CD14-positive monocyte (primary cell): ENCODE data around the gene CABLES2. TPM values are rescaled to one million over a fixed set of nuclear protein-coding genes. Genes with fewer than 3 reads are reported as not detected.

Source experiments
- DNase-seq, 3 donors: peaks; one replicate each; pipeline ENCODE4 v3.0.0-alpha.2; 2011 to 2022
- H2AFZ ChIP-seq: 2 replicates; pipeline ENCODE4 v1.6.0; 2012; ENCODE audit warnings: mild to moderate bottlenecking, low read depth, low read length, inconsistent platforms; ENCODE audit not compliant: insufficient read depth, poor library complexity, severe bottlenecking
- H3K27ac ChIP-seq, 2 donors: 1 replicate in 1 of 2; 2 replicates in 1 of 2; pipeline ENCODE4 v1.5.1; 2012 to 2013; ENCODE audit warnings: low read length in 2 of 2, control low read depth in 1 of 2, inconsistent platforms in 1 of 2, low read depth in 1 of 2, mild to moderate bottlenecking in 1 of 2
- H3K27me3 ChIP-seq, 2 donors: one replicate each; pipeline versions ENCODE4 v1.6.0 to v1.6.1; 2011 to 2013; ENCODE audit warnings: low read length in 2 of 2; ENCODE audit not compliant: control insufficient read depth in 2 of 2, insufficient read depth in 2 of 2
- H3K36me3 ChIP-seq, 2 donors: replicated peaks in 1 of 2; 1 replicate in 1 of 2; 2 replicates in 1 of 2; pipeline versions ENCODE4 v1.5.1 to v1.6.1; 2012 to 2013; ENCODE audit warnings: low read length in 2 of 2, control low read depth in 1 of 2, inconsistent platforms in 1 of 2, mild to moderate bottlenecking in 1 of 2; ENCODE audit not compliant: insufficient read depth in 2 of 2, control insufficient read depth in 1 of 2
- H3K4me1 ChIP-seq, 2 donors: 1 replicate in 1 of 2; 2 replicates in 1 of 2; pipeline versions ENCODE4 v1.5.1 to v1.6.1; 2012 to 2013; ENCODE audit warnings: low read length in 2 of 2, control low read depth in 1 of 2, inconsistent platforms in 1 of 2, mild to moderate bottlenecking in 1 of 2, moderate library complexity in 1 of 2; ENCODE audit not compliant: insufficient read depth in 2 of 2, control insufficient read depth in 1 of 2
- H3K4me2 ChIP-seq: replicated peaks from 2 replicates; pipeline ENCODE3; 2012; ENCODE audit warnings: low read length, moderate library complexity, mild to moderate bottlenecking; ENCODE audit not compliant: poor library complexity, severe bottlenecking; ENCODE audit errors: extremely low read depth
- H3K4me3 ChIP-seq, 3 experiments: fragments of 200-600 bp in 1 of 3; sonication (generic) in 1 of 3; replicated peaks in 1 of 3; 1 replicate in 2 of 3; 2 replicates in 1 of 3; pipeline ENCODE4 v1.5.1; 2011 to 2013; ENCODE audit warnings: low read length in 3 of 3, mild to moderate bottlenecking in 3 of 3, control low read depth in 2 of 3, low read depth in 2 of 3, inconsistent platforms in 1 of 3, moderate library complexity in 1 of 3
- H3K79me2 ChIP-seq: 2 replicates; pipeline ENCODE4 v1.6.0; 2012; ENCODE audit warnings: mild to moderate bottlenecking, control low read depth, inconsistent platforms, low read length, moderate library complexity; ENCODE audit not compliant: insufficient read depth
- H3K9ac ChIP-seq: 2 replicates; pipeline ENCODE4 v1.6.0; 2017; ENCODE audit warnings: low read length, mild to moderate bottlenecking; ENCODE audit not compliant: insufficient read depth, poor library complexity, severe bottlenecking
- H3K9me3 ChIP-seq, 2 donors: replicated peaks in 1 of 2; 1 replicate in 1 of 2; 2 replicates in 1 of 2; pipeline versions ENCODE4 v1.5.1 to v1.6.1; 2012 to 2013; ENCODE audit warnings: low read length in 2 of 2, control low read depth in 1 of 2; ENCODE audit not compliant: control insufficient read depth in 1 of 2, insufficient read depth in 1 of 2
- H4K20me1 ChIP-seq: 2 replicates; pipeline ENCODE4 v1.6.0; 2012; ENCODE audit warnings: mild to moderate bottlenecking, low read length, control low read depth, moderate library complexity; ENCODE audit not compliant: insufficient read depth
- H3K27ac Mint-ChIP-seq, 7 donors: one replicate each; pipeline ENCODE4 v1.8.0; 2020; ENCODE audit warnings: mild to moderate bottlenecking in 7 of 7, mixed read lengths in 7 of 7, moderate library complexity in 6 of 7, inconsistent platforms in 2 of 7
- H3K27me3 Mint-ChIP-seq, 3 donors: one replicate each; pipeline ENCODE4 v1.8.0; 2021 to 2022; ENCODE audit warnings: low read depth in 3 of 3, mild to moderate bottlenecking in 3 of 3, mixed read lengths in 3 of 3, moderate library complexity in 3 of 3, inconsistent platforms in 1 of 3
- H3K36me3 Mint-ChIP-seq, 2 donors: one replicate each; pipeline ENCODE4 v1.8.0; 2020; ENCODE audit warnings: mixed read lengths in 2 of 2, inconsistent platforms in 1 of 2, mild to moderate bottlenecking in 1 of 2
- H3K4me1 Mint-ChIP-seq: one replicate; pipeline ENCODE4 v1.8.0; 2020; ENCODE audit warnings: mild to moderate bottlenecking, mixed read lengths
- H3K4me3 Mint-ChIP-seq, 2 donors: one replicate each; pipeline ENCODE4 v1.8.0; 2020; ENCODE audit warnings: mild to moderate bottlenecking in 2 of 2, mixed read lengths in 2 of 2, moderate library complexity in 1 of 2
- H3K9me3 Mint-ChIP-seq, 7 donors: one replicate each; pipeline ENCODE4 v1.8.0; 2020 to 2022; ENCODE audit warnings: mixed read lengths in 7 of 7, mild to moderate bottlenecking in 6 of 7, moderate library complexity in 6 of 7, inconsistent platforms in 2 of 7
- WGBS: methylation state at CpG from one replicate; pipeline ENCODE4 v1.1.5; 2013; ENCODE audit warnings: missing lambda C conversion rate; ENCODE audit not compliant: insufficient coverage; 5-methylcytosine and 5-hydroxymethylcytosine counted together
- intact Hi-C, 2 donors: fragments of 100-400 bp; cut with micrococcal nuclease; formaldehyde crosslinking; loops; one replicate each; pipeline versions ENCODE4 v1.15.0 to v1.15.1; 2023
- polyA plus RNA-seq, 3 donors: library from polyadenylated mRNA; depleted of rRNA in 1 of 3; unstranded in 2 of 3; stranded (reverse) in 1 of 3; fragments of 300-500 nt in 2 of 3; fragments of >200 nt in 1 of 3; fragmentation: Illumina TruSeq in 2 of 3; gene quantifications; 1 replicate in 2 of 3; 2 replicates in 1 of 3; pipeline ENCODE4 v1.2.3, GENCODE V29; 2012 to 2021
- TF ChIP-seq, protein P1 (sequence below): fragments of 200-600 bp; IDR thresholded peaks from one replicate; pipeline ENCODE4 v1.8.0; 2022; ENCODE audit warnings: antibody characterized with exemption, mild to moderate bottlenecking

The CABLES2 gene
- polyA plus RNA-seq, 3 donors = 0.60 to 4.0 (median 0.61) TPM

DNA sequence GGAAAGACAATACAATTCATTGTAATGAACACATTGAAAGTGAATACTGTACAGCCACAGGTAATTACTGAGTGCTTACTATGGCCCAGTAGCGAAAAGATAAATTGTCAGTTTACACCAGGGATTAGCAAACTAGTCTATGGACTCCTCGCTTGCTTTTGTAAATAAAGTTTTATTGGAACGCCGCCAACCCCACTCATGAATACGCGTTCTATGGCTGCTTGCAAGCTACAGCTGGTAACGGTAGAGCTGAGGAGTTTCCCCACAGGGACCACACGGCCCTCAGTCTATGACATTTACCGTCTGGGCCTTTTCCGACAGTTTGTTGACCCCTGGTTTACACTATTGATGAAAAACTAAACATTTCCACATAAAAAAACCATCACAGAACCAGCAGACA is 64.2 kb downstream of the CABLES2 start:
- Mint-ChIP-seq H3K36me3 (no peaks in the 10 kb centered on the region), H3K9me3 (peaks cover 0 to 7% (median 3%) of the 10 kb centered on the region in 7 donors), H3K27me3 (peaks cover 5 to 13% (median 9%) of the 10 kb centered on the region in 3 donors), H3K27ac (no peak overlapping the region), H3K4me1 (peaks cover 11% of the 10 kb centered on the region), H3K4me3 (no peak overlapping the region)
- Histone ChIP-seq H4K20me1 (no peaks in the 10 kb centered on the region), H3K36me3 (no peaks in the 10 kb centered on the region), H3K4me1 (peaks cover 11 to 12% of the 10 kb centered on the region in 2 donors), H3K79me2 (no peaks in the 10 kb centered on the region), H2AFZ (no peak overlapping the region), H3K9me3 (no peaks in the 10 kb centered on the region), H3K4me3 (no peak overlapping the region), H3K27ac (no peak overlapping the region), H3K9ac (no peak overlapping the region), H3K4me2 (no peak overlapping the region), H3K27me3 (no peaks in the 10 kb centered on the region)
- 95% methylated on average over 6 of the region's 10 CpGs for WGBS
- intact Hi-C loops = no loop called here
- TF ChIP-seq, protein P1, sequence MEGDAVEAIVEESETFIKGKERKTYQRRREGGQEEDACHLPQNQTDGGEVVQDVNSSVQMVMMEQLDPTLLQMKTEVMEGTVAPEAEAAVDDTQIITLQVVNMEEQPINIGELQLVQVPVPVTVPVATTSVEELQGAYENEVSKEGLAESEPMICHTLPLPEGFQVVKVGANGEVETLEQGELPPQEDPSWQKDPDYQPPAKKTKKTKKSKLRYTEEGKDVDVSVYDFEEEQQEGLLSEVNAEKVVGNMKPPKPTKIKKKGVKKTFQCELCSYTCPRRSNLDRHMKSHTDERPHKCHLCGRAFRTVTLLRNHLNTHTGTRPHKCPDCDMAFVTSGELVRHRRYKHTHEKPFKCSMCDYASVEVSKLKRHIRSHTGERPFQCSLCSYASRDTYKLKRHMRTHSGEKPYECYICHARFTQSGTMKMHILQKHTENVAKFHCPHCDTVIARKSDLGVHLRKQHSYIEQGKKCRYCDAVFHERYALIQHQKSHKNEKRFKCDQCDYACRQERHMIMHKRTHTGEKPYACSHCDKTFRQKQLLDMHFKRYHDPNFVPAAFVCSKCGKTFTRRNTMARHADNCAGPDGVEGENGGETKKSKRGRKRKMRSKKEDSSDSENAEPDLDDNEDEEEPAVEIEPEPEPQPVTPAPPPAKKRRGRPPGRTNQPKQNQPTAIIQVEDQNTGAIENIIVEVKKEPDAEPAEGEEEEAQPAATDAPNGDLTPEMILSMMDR = no peak
- DNase-seq = no peak

DNA sequence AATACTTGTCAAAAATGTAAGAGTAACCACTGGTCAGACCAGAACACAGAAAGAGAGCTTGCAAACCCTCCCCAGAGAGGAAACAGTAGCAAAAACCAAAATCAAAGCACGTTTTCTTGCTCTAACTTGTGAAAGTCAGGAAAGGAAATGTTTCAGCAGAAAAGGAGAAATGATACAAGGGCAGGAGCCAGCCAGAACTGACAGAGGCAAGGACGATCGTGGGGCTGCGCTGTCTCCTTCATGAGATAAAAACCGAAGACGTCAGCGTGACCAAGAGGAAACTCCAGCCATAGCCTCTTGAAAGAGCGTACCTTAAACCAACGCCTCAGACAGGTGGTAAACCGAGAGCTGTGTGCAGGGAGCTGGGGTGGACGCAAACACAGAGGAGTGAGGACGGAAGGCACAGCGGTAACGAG is 67.4 kb downstream of the CABLES2 start:
- H3K79me2 ChIP-seq = no peaks in the 10 kb centered on the region
- peak overlapping the region; percentile 73 to 75 for H3K4me3 Mint-ChIP-seq

More for the DNA sequence above, 67.4 kb downstream of the CABLES2 start:
- DNase-seq = no peak
- no peaks in the 10 kb centered on the region for H3K36me3 Mint-ChIP-seq
- Histone ChIP-seq H3K27ac (no peak overlapping the region), H3K9me3 (no peaks in the 10 kb centered on the region), H2AFZ (peak overlapping the region; percentile 70), H3K36me3 (no peaks in the 10 kb centered on the region), H3K4me2 (peak overlapping the region; percentile 43), H4K20me1 (no peaks in the 10 kb centered on the region), H3K9ac (no peak overlapping the region), H3K4me1 (peaks cover 11 to 12% of the 10 kb centered on the region in 2 donors), H3K27me3 (no peaks in the 10 kb centered on the region), H3K4me3 (peak overlapping the region in 1 of 3 experiments; percentile 44)
- peaks cover 6 to 14% (median 11%) of the 10 kb centered on the region in 3 donors for H3K27me3 Mint-ChIP-seq
- peak overlapping the region in 1 of 7 donors; percentile 26 for H3K27ac Mint-ChIP-seq
- WGBS = 26% methylated on average over 12 of the region's 14 CpGs
- H3K4me1 Mint-ChIP-seq = peaks cover 15% of the 10 kb centered on the region
- TF ChIP-seq, protein P1 = no peak
- peaks cover 0 to 9% (median 3%) of the 10 kb centered on the region in 7 donors for H3K9me3 Mint-ChIP-seq
- intact Hi-C loops = no loop called here

Other genes starting within 250 kb of the CABLES2 start
- 10 to 100 TPM; 10.8 to 16.1 (median 14.9) TPM for gene MTG2, start 224.3 kb downstream of the CABLES2 start, polyA plus RNA-seq
- gene HRH3, start 187.0 kb downstream of the CABLES2 start, polyA plus RNA-seq = not detected
- 10 to 100 TPM; 12.9 to 29.1 (median 17.9) TPM for gene OSBPL2, start 168.8 kb downstream of the CABLES2 start, polyA plus RNA-seq
- 10 to 100 TPM; 63.3 to 81.5 (median 72.5) TPM for gene ADRM1, start 104.3 kb downstream of the CABLES2 start, polyA plus RNA-seq
- under 1 TPM in 1 of 3 donors, not detected in 2; 0.05 TPM for gene LAMA5, start 40.0 kb downstream of the CABLES2 start, polyA plus RNA-seq
- 1,000 to 10,000 TPM in 1 of 3 donors, 100 to 1,000 TPM in 2; 799 to 6,263 (median 968) TPM for gene RPS21, start 20.2 kb downstream of the CABLES2 start, polyA plus RNA-seq
- not detected for gene RBBP8NL, start 20.3 kb upstream of the CABLES2 start, polyA plus RNA-seq
- gene GATA5, start 68.7 kb upstream of the CABLES2 start, polyA plus RNA-seq = not detected
- gene SLCO4A1, start 235.2 kb upstream of the CABLES2 start, polyA plus RNA-seq = under 1 TPM; 0.05 to 0.42 (median 0.26) TPM